ENCODE data around the gene OR14K1.

GRCh38 chr1:247721222-247721621 lies 17.2 kb upstream of the OR14K1 start:
- no peak for TF ChIP-seq SMC3 (IDR thresholded peaks at IDR 0.05; ENCODE audit: low read depth, low read length)
- TF ChIP-seq, protein P1, sequence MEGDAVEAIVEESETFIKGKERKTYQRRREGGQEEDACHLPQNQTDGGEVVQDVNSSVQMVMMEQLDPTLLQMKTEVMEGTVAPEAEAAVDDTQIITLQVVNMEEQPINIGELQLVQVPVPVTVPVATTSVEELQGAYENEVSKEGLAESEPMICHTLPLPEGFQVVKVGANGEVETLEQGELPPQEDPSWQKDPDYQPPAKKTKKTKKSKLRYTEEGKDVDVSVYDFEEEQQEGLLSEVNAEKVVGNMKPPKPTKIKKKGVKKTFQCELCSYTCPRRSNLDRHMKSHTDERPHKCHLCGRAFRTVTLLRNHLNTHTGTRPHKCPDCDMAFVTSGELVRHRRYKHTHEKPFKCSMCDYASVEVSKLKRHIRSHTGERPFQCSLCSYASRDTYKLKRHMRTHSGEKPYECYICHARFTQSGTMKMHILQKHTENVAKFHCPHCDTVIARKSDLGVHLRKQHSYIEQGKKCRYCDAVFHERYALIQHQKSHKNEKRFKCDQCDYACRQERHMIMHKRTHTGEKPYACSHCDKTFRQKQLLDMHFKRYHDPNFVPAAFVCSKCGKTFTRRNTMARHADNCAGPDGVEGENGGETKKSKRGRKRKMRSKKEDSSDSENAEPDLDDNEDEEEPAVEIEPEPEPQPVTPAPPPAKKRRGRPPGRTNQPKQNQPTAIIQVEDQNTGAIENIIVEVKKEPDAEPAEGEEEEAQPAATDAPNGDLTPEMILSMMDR (IDR thresholded peaks at IDR 0.05): no peak
- TF ChIP-seq, protein P2, sequence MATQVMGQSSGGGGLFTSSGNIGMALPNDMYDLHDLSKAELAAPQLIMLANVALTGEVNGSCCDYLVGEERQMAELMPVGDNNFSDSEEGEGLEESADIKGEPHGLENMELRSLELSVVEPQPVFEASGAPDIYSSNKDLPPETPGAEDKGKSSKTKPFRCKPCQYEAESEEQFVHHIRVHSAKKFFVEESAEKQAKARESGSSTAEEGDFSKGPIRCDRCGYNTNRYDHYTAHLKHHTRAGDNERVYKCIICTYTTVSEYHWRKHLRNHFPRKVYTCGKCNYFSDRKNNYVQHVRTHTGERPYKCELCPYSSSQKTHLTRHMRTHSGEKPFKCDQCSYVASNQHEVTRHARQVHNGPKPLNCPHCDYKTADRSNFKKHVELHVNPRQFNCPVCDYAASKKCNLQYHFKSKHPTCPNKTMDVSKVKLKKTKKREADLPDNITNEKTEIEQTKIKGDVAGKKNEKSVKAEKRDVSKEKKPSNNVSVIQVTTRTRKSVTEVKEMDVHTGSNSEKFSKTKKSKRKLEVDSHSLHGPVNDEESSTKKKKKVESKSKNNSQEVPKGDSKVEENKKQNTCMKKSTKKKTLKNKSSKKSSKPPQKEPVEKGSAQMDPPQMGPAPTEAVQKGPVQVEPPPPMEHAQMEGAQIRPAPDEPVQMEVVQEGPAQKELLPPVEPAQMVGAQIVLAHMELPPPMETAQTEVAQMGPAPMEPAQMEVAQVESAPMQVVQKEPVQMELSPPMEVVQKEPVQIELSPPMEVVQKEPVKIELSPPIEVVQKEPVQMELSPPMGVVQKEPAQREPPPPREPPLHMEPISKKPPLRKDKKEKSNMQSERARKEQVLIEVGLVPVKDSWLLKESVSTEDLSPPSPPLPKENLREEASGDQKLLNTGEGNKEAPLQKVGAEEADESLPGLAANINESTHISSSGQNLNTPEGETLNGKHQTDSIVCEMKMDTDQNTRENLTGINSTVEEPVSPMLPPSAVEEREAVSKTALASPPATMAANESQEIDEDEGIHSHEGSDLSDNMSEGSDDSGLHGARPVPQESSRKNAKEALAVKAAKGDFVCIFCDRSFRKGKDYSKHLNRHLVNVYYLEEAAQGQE (IDR thresholded peaks at IDR 0.05; ENCODE audit: low read depth, low read length): no peak
- TF ChIP-seq TEAD4 (IDR thresholded peaks at IDR 0.05; ENCODE audit: borderline replicate concordance, insufficient read depth): no peak
- TF ChIP-seq EZH2phosphoT487 (IDR thresholded peaks at IDR 0.05; ENCODE audit: borderline replicate concordance, low read depth): no peak
- TF ChIP-seq RAD21 (IDR thresholded peaks at IDR 0.05; ENCODE audit: low read length): no peak
- TF ChIP-seq, protein P3, sequence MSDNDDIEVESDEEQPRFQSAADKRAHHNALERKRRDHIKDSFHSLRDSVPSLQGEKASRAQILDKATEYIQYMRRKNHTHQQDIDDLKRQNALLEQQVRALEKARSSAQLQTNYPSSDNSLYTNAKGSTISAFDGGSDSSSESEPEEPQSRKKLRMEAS (IDR thresholded peaks at IDR 0.05; ENCODE audit: low read depth): no peak
- no peak for TF ChIP-seq FOSL2 (IDR thresholded peaks at IDR 0.05; ENCODE audit: borderline replicate concordance, low read depth)
- no peak for TF ChIP-seq TAF1 (IDR thresholded peaks at IDR 0.05; ENCODE audit: borderline replicate concordance, low read depth, low read length)
- TF ChIP-seq MEF2A (IDR thresholded peaks at IDR 0.05; ENCODE audit: borderline replicate concordance, low read depth): no peak
- TF ChIP-seq POLR2AphosphoS5 (IDR thresholded peaks at IDR 0.05; ENCODE audit: low read depth, low read length): no peak
- no peak for TF ChIP-seq ZBTB33 (IDR thresholded peaks at IDR 0.05; ENCODE audit: borderline replicate concordance, low read depth)
